NCI-H187 (cell line): Measurements from ENCODE around the gene HES3.
A peak's percentile ranks its signal among the peaks of the same experiment; 100 is the strongest.

Experiments used
- DNase-seq, 2 experiments: peaks; one replicate each; lab custom pipeline; 2025; lab: John Stamatoyannopoulos, UW

Gene HES3, protein sequence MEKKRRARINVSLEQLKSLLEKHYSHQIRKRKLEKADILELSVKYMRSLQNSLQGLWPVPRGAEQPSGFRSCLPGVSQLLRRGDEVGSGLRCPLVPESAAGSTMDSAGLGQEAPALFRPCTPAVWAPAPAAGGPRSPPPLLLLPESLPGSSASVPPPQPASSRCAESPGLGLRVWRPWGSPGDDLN

DNA sequence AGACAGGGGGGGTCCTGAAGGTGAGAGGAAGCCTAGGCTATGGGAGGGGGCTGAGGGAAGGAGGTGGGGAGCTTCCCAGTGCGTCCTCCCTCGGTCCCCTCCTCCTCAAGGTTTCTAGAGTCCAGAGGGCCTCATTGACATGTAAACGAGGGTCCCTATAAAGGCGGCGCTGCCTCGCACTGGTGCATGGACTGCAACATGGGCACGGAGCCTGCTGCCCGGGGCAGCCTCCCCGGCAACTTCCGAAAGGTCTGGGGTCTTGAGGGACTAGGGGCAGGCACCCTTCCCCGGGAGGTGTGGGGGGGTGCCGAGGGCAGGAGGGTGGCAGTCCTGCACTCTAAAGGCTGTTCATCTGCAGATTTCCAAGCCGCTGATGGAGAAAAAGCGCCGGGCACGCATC is at the start of gene HES3:
Gene HES3, plus strand, starts transcription at position 187 of the 400 bp plus-strand sequence. Its CDS starts 187 bp downstream, at position 374.
- no peak for DNase-seq

DNA sequence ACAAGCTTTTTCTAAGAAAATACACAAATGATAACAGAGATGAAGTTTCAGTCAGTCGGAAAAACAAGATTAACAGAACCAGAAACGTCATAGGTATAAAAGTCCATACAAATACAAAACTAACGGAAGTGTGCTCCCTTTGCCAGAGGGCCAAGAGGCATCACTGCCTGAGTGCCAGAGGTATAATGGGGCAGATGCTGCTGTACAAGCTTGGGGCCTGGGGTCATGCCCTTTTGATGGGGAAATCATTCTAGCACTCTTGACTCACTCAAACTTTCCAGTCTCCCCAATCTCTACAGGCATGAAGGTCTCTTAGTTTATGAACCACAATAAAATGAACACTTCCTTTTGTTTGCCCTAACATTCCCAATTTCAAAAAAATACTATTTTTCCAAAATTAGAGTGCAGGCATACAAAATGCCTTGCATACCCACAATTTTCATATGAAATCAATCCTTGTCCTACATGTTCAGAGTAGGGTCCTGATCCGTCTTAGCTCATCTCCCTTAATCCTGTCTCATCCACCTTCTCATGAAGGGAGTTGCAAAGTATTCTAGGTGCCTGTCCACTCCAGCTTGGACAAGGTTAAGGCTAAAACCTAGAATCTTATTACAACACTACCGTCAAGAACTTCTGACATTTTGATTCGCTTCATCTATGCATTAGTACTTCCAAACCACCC is 46.1 kb upstream of the HES3 start:
- DNase-seq, result no peak

DNA sequence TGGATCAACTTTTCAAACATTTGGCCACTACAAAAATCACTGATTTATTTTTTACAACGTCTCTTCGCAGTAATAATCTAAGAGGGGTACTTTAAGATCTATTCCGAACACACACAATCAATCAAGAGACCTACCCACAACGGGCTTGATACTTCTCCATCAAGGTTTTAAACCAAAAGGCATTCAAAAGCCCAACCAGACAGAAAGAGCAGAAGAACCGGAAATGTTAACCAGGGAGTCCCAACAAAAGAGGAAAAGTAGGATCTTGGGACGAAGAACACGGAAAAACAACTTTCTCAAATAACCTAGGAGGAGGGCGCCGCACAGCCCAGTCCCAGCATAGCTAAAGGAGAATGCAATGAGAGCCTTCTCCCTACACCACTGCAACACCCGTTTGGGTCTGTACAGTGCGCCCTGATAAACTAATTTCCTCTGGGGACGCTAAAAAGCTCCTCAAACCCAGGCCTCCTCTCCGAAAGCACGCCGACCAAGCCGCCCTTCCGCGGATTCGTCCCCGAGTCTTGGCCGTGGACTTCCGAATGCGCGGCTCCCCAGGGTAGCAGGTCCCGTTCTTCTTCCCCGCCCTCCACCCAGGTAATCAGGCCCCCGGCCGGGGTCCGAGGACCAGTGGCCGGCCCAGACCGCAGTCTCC is 45.2 kb upstream of the HES3 start:
- no peak for DNase-seq

DNA sequence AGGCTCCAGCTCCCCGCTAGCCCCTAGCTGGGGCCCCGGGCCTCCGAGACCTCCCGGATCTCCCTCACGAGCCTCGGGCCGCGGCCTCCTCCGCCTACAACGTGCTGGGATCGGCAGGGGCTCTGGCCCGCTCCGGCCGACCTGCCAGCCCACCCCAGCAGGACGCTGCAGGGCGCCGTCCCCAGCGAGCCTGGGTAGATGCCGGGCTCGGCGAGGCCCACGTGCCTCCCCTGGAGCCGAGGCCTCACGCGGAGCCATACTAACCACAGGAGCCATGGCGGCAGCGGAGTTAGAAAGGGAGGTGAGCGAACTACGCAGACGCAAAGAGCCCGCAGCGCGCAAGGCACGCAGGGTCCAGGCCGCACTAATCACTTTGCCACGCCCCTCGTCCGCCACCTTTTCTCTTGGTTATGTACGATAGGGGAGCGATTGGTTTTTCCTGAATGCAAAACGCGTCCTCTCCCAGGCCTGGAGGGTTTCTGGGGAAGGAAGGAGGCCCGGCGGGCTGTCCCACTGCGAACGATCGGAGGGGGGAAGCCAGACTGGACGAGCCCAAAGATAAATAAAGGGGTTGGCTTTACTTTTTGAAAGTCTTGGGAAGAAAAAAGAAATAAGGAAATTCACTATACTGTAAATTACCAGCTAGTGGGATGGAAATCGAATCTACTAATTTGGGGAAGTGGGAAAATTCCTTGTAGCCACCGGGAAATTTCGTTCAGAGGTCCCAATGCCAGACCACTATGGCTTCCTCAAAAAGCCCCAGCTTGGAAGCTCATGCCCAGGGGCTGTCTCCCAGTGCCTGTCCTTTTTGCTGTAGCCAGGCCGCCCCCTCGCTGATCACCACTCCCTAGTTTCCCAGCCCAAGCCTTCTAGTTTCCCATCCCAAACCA is 44.4 kb upstream of the HES3 start, which contains the start of gene RPL22:
Gene RPL22, minus strand, starts transcription at position 298 of the 890 bp plus-strand sequence. Its CDS starts 22 bp downstream, at position 276.
- peak; percentile 97 for DNase-seq

DNA sequence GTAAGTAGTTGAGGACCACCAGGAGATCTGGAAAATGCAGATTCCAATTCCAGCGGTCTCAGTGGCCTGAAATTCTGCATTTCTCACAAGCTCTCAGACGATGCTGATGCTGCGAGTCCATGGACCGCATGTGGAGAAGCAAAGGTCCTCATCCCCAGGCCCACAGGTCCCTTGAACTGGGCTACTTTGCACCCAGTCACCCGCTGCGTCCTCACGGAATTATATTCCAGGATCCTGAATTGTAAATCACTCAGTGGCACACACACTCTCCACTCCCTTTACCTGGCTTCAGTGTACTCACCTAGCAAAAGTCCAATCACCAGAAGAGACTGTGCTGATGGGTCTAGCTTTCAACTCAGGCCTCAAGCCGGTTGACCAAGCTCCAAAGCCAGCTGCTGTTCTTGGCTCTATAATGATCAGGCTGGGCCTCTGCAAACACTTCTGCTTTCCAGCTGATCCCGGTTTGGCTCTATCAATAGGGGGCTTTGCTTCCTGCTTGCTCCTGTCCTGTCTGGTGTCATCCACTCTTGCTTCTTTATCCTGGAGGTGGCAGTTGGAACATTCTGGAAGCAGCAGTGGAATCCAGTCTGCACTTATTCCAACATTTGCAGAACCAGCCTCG is 43.7 kb upstream of the HES3 start:
- no peak for DNase-seq

DNA sequence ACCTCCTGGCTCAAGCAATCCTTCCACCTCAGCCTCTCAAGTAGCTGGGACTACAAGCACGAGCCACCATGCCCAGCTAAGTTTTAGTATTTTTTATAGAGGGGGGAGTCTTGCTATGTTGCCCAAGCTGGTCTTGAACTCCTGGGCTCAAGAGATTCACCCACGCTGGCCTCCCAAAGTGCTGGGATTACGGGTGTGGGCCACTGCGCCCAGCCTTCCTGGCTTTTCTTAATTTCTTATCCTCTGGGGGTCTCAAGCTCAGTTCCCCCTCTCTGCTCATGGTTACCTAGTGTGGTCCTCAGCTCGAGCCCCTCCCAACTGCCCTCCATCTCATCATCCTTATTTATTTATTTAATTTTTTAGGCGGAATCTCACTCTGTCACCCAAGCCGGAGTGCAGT is 41.7 kb upstream of the HES3 start:
- DNase-seq, result no peak

DNA sequence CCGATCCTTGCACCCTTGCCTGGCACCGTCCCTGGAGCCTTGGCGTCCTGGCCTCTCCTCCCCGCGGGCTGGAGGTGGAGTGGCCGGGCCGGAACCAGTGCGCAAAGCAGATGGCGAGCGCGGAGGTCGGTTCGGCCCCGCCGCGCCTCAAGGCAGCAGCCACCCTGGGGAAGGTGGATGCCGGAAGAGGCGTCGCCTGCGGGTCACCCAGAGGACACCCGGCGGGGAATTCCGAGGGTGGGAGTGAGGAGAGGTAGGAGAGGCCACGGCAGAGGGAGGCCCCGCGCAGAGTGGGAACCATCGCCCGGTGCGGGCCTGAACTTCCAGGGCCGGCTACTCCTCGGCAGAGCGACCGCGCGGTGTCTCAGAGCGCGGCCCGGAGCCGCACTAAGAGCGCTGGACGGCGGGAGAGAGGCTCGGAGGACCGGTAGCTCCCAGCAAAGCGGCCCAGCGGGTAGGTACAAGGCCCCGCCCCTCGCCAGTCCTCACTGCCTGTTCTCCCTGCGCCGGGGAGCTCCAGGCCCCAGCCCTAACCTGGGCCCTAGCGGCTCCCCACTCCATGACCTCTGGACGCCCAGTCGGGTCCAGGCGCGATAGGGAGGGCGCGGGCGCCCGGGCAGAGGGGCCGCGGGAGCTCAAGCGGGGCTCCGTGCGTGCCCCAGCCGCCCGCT is 38.0 kb upstream of the HES3 start, which contains the start of gene RNF207:
Gene RNF207, plus strand, starts transcription at position 271 of the 671 bp plus-strand sequence. CDS start 417 bp downstream, outside the sequence.
- DNase-seq, result no peak

DNA sequence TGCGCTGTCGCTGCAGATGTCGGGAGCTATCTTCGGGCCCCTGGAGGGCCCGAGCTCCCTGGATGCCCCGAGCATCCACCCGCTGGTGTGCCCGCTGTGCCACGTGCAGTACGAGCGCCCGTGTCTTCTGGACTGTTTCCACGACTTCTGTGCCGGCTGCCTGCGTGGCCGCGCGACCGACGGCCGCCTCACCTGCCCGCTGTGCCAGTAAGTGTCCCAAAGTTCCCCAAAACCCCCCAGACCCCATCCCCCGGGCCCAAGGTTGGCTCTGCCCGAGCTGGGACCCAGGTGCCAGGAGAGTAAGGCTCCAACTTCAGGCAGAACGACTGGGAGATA is 37.5 kb upstream of the HES3 start:
- DNase-seq, result no peak

DNA sequence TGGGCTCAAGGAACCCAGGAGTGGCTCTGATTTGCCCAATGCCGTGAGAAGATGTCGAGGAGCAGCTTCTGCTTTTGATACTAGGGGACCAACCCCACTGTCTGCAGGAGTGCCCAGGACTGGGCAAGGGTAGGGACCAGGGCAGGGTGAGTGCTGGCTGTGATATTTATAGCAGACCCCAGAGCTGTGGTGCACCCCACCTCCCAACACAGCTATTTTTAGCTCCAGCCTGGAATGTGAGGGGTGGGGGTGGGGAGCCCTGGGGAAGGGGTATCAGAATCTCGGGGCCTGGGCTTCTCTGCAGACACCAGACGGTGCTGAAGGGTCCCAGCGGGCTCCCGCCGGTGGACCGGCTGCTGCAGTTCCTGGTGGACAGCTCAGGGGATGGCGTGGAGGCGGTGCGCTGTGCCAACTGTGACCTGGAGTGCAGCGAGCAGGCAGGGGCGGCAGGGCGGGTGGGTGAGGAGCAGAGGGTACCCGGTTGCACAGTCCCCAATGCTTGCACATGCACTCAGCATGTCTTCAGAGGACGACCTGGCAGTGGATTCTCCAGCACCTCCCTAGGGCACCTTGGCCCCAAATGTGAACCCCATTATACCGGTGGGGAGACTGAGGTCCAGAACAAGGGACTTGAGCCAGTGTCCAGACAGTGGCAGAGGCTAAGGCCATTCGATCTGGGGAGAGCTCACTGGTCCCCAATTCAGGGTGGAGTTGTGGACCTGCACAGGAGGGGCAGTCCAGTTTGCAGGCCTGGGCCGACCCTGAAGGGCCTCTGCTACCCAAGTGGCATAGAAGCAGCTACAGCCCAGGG is 36.7 kb upstream of the HES3 start:
- DNase-seq, result no peak

DNA sequence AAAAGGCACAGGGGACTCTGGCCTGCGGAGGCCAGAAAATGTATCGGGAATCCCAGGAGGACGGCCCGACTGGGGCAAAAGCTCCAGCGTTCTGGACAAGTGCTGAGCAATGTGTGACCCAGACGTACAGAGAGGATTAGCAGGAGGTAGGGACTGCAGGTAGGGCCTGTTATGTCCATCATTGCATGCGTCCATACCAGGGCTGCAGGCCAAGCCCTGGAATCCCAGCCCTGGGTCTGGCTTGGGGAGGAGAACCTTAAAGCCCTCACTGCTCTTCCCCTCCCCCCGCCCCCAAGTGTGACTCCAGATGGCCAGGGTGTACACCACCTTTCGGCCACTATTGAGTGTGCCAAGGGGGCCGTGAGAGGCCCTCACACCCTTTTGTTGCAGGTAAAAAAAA is 36.1 kb upstream of the HES3 start:
- no peak for DNase-seq

DNA sequence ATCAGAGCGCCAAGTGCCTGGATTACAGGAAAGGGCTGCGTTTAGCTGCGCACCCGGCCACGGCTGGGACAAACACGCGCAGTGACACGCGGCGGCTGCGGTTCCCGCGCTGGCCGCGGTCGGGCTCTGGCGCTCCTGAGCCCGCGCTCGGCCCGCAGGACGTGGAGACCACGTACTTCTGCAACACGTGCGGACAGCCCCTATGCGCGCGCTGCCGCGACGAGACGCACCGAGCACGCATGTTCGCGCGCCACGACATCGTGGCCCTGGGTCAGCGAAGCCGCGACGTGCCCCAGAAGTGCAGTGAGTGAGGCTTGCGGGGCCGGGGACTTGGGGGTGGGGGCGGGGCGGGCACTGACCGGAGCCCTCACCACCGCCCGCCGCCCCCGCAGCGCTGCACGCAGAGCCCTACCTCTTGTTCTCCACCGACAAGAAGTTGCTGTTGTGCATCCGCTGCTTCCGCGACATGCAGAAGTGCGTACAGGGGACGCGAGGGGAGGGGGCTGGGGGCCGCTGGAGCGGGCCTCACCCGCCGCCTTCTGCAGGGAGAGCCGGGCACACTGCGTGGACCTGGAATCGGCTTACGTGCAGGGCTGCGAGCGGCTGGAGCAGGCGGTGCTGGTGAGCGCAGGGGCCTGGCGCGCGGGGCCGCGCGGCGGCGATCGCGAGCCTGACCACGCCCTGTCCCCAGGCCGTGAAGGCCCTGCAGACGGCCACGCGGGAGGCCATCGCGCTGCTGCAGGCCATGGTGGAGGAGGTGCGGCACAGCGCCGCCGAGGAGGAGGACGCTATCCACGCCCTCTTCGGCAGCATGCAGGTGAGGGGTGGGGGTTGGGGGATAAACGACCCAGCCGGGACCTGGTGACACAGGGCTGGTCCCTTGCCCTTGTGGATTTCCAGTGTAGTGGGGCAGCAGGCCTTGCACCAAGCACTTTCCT is 35.0 kb upstream of the HES3 start:
- DNase-seq, result no peak

DNA sequence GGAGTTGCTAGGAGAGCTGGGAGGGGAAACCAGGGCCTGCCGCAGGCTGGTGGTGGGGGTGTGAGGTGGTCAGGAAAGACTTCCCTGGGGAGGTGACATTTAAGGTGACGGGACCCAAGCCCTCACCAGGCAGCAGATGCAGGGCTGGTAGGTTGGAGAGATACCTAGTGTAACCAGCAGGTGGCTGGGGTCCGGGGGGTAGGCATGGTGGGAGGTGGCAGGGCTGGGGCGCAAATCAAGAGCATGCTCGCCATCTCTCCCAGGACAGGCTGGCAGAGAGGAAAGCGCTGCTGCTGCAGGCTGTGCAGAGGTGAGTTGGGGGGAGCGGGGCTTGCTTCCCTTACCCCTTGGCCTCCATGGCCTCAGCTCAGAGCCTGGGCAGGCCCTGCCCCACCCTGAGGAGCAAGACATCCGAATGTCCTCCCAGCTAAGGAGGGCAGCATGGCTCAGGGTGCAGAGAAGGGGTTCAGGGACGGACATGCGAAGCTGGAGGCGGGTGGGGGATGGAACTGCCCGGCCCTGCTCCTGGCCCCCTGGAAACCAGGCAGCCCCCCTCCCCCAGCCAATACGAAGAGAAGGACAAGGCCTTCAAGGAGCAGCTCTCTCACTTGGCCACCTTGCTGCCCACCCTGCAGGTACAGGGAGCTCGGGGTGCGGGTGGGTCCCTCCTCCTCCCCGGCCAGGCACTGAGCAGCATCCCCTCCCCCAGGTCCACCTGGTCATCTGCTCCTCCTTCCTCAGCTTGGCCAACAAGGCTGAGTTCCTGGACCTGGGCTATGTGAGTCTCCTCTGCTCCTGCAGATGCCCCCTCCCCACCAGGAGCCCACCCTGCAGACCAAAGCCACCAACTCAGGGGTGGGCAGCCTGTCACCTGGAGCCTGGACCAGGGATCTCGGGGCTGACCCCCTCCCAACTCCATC is 34.1 kb upstream of the HES3 start:
- no peak for DNase-seq

DNA sequence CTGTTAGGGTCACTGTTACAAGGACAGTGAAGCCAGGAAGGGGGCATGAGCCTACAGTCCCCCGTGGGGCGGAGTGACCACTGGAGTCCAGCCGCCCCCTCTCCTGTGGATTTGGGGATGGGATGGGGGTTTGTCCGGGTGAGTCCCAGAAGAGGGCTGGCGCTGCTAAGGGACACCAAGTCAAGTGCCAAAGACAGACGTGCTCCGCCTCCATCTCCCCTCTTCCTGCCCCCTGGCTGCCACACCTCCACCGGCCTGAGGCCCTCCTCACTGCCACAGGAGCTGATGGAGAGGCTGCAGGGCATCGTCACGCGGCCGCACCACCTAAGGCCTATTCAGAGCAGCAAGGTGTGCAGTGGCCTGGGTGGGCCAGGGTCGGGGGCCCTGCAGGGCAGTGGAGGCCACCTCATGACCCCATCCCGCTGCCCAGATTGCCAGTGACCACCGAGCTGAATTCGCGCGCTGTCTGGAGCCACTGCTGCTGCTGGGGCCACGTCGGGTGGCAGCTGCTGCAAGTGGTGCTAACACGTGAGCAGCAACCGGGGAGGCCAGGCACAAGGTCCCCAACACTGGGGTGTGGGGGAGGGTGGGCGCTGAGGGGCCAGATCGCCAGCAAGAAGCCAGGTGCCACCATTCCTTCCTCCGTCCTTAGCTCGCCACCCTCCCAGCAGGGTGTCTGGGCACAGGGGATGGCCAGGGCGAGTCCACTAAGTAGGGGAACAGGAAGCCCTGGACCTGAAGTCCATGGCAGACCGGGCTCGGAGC is 33.2 kb upstream of the HES3 start:
- no peak for DNase-seq

DNA sequence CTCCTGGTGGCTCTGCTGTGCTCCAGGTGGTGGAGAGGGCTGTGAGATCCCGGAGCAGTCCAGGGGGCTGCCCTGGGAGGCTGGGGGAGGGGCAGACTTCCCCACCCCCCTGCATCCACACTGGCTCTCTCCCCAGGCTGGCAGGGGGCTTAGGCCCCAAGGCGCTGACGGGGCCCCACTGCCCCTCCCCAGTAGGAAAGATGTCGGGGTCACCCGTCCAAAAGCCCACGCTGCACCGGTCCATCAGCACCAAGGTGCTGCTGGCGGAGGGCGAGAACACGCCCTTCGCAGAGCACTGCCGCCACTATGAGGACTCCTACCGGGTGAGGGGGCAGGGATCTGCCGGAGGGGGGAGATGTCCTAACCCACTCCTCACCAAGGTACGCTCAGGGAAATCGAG is 32.2 kb upstream of the HES3 start:
- no peak for DNase-seq

DNA sequence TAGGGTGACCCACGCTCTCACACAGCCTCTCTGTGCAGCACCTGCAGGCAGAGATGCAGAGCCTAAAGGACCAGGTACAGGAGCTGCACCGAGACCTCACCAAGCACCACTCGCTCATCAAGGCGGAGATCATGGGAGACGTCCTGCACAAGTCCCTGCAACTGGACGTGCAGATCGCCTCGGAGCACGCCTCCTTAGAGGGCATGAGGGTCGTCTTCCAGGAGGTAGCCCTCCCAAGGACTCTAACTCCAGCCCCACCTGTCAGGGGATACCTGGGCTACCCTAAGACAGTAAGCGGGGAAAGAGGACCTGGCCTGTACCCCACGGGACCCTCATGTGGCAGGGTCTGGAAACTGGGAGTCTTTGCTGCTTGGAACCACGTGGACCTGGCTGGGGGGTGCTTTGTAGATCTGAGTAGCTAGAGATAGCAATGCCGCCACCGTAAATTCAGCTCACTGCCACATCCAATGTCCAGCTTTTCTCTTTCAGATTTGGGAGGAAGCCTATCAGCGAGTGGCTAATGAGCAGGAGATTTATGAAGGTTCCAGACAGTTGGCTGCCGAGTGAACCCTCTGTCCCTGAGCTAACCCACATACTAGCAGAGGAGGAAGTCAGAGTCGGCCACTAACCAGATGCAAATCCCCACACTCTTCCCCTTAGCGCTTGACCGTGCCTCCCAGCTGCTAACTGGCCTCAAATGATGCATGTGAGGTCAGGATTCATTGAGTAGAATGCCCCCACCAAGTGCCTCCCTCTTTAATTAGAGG is 31.6 kb upstream of the HES3 start:
- DNase-seq, result no peak

DNA sequence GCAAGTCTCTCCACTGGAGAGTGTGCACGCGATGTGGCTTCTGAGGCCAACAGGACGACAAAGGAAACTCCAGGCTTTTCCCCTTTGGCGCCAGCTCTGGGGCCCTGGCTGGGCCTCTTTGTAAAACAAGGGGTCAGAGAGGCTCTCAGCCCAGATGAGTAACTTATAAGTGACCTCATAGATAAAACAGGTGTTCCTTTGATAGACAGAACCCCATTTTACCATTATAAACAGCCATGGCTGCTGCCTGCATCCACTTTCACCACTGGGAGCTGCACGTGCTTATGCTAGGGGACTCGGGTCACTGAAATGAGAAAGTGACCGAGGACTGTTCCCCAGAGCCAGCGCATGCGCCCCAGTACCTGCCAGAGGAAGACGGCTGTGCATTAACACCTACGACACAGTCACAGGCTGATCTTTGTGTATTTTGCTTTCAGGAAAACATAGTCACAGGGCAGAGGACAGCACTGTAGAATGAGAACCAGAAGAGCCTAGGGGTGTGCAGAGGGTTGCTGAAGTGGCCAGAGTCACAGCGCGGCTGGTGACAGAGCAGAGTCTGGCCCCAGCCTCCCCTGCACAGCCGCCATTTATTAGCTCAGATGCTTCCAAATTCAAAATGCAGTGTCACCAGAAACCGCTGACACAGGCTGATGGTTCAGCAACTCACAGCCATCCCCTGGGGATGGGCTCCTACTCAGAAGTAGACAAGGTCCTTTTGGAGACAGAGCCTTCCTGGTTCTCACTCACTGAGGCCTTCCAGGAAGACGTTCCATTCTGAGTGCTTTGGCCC is 25.4 kb upstream of the HES3 start:
- DNase-seq, result peak; percentile 17 to 49
